Measurements from ENCODE around the gene PHACTR4.
"Not testable (repeated sequence)": the region's sequence is repeated elsewhere in the genome, so short reads cannot be mapped to it uniquely, and the experiment has no call there.

Gene PHACTR4

DNA sequence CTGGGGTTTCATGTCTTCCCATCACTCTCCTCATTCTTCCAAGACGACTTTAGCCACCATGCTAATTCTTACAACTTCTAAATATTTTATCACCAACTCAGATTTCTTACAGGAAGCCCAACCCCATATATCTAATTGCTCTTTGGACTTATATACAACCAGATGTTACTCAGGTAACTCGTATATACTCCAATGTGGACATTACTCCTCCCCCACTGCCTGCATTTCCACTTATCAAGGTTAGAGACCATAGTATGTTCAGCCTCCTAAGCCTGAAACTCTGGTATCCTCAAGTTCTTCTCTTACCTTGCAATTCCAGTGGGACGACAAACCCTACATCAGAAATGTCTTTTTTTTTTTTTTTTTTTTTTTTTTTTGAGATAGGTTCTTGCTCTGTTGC, 133.6 kb downstream of the PHACTR4 start:
- no peak for DNase-seq (ENCODE audit: low spot score)

DNA sequence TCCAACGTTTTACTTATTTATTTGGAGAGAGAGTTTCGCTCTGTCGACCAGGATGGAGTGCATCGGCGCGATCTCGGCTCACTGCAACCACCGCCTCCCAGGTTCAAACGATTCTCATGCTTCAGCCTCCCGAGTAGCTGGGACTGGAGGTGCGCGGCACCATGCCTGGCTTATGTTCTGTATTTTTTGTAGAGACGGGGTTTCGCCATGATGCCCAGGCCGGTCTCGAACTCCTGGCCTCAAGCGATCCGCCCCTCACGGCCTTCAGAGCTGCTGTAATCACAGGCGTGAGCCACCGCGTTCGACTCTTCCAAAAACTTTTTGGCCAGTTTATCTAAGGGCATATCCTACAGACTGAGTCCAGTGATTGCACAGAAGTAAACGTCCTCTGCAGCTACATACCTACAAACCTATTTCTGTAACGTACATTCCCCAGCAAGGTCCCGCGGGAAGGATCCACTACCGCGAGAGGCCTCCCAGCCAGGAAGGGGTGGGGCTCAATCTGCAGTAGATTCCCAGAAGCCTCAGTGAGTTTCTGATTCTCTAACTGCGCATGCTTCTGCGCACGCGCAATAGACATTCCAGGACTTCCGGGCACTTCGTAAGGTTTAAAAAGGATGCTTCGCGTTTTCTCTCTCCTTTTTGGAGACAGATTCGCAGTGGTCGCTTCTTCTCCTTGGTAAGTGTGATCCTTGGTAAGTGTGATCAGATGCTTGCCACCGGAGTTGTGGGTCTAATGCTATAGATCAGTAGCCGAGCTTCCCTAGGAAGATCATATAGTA, 136.1 kb downstream of the PHACTR4 start, which contains the start of gene RCC1:
TSS of gene RCC1 (plus strand) at position 638 of the 782 bp plus-strand sequence. CDS start 23,824 bp downstream, outside the sequence.
- DNase-seq (ENCODE audit: low spot score): peak; percentile 99

DNA sequence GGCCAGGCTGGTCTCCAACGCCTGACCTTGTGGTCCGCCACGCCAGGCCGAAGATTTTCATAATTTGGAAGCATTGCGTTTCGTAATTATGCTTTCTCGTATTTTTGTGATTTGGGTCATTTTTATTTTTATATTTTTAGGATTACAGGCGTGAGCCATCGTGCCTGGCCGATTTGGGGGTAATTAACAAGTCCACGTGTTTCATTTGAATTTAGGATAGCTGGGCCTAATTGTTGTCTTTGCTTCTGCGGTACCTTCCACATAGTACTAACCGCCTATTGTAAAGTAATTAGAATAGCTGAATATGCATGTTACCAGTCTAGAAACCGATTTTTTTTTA, 137.3 kb downstream of the PHACTR4 start:
- DNase-seq (ENCODE audit: low spot score): no peak

DNA sequence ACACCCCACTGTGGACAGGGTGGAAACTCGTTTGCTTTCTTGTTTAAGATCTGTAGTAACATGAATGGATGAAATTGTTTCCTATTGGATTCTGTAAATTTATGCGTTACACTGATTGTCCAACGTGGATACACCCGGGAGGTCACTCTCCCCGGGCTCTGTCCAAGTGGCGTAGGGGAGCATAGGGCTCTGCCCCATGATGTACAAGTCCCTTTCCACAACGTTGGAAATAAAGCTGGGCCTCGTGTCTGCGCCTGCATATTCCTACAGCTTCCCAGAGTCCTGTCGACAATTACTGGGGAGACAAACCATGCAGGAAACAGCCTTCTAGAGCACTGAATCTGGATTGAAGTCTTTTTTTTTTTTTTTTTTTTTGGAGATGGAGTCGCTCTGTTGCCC, 137.7 kb downstream of the PHACTR4 start:
- no peak for DNase-seq (ENCODE audit: low spot score)

DNA sequence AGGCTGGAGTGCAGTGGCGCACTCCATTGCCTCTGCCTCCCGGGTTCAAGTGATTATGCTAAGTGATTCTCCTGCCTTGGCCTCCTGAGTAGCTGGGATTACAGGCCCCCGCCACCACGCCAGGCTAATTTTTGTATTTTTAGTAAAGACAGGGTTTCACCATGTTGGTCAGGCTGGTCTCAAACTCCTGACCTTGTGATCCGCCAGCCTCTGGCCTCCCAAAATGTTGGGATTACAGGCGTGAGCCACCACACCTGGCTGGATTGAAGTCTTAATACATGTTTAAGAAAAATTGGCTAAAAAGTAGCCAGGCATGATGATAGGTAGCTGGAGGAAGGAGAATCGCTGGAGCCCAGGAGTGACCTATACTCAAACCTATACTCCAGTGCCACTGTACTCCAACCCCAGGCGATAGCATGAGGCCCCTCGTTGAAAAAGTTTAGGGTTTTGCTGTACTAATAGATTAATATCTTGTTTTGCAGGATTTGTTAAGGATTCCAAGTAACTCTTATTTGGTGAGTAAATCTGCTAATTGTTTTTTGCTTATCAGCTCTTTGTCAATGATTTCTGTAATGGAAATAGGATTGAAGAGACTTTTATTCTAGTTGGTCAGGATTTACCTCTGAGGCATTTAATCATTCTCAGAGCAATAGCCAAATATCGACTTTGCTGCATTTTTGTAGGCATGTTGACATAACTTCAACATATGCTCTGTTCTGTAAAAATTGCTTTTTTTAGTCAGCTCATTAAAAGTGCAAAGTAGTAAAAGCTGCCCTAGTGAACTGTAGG, 138.3 kb downstream of the PHACTR4 start:
- no peak for DNase-seq (ENCODE audit: low spot score)

DNA sequence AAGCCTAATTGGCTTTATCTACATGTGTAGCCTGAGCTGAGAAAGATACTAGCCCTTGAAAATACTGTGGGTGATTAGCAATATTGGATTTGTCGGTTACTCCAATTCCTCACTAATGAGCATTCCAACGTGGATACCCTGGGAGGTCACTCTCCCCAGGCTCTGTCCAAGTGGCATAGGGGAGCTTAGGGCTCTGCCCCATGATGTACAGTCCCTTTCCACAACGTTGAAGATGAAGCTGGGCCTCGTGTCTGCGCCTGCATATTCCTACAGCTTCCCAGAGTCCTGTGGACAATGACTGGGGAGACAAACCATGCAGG, 138.9 kb downstream of the PHACTR4 start:
- no peak for DNase-seq (ENCODE audit: low spot score)

DNA sequence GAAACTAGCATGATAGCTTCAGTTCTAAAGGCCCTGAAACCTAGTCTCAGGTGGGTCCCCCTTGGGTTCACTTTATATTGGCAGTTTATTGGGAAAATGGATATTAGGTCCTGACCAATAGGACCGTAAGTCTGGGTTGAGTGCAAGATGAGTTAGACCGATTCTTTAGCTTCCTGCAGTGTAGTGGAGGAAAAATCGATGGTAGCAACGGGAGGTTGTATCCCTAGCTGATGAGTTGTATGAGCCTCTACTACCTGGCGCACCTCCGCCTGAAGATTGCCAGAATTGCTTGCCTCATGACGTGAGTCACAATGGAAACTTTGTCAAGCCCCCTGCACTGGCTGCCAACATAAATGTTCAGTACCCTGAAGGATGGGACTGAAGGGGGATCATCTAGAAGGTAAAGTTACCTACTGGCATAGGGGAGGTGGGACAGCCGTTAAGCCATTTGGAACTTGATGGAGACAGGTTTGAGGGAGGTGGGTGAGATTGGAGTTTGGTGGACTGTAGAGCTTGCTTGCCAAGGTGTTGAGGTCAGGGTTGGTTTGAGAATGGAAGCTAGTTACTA, 140.2 kb downstream of the PHACTR4 start:
- DNase-seq (ENCODE audit: low spot score): no peak

DNA sequence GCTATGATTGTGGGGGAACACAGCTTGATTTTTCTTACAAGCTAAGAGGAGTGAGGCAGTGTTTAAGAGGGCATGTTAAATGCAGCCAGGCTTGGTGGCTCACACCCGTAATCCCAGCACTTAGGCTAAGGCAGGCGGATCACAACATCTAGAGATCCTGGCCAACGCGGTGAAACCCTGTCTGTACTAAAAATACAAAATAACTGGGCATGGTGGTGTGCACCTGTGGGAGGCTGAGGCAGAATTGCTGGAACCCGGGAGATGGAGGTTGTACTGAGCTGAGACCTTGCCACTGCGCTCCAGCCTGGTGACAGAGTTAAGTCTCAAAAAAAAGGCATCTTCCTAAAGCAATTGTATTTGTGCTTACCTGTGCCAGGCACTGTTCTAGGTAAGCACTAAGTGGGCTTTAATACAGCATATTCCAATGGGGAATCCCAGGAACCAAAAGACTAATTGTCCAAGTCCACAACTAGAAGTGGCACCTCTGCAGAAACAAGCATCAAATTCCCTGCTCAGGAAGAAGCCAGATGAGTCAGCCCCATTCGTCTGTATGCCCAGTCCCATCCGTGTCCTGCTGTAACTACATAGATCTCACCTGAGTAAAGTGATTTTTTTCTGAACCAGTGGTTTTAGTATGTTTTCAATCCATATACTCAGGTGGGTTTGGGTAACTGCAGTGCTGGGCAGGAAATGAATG, 140.9 kb downstream of the PHACTR4 start:
- no peak for DNase-seq (ENCODE audit: low spot score)

DNA sequence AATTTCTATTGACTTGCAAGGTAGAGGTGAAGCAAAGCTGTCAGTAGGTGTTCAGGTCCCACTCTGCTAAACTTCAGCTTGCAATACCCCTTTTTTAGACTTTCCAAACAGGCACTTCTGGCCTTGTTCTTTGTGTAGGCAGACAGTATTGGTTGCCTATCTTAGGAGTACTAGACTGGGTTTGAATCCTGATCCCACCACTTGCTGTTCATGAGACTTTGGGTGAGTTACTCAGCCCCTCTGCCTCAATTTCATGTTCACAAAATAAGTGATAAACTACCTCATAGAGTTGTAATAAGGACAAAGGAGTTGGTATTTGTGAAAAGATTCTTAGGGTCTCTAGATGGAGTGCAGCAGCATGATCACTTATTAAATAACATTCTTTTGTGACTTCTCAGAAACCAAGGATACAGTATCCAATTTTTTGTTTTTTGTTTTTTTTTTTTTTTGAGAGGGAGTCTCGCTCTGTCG, 141.5 kb downstream of the PHACTR4 start:
- no peak for DNase-seq (ENCODE audit: low spot score)

DNA sequence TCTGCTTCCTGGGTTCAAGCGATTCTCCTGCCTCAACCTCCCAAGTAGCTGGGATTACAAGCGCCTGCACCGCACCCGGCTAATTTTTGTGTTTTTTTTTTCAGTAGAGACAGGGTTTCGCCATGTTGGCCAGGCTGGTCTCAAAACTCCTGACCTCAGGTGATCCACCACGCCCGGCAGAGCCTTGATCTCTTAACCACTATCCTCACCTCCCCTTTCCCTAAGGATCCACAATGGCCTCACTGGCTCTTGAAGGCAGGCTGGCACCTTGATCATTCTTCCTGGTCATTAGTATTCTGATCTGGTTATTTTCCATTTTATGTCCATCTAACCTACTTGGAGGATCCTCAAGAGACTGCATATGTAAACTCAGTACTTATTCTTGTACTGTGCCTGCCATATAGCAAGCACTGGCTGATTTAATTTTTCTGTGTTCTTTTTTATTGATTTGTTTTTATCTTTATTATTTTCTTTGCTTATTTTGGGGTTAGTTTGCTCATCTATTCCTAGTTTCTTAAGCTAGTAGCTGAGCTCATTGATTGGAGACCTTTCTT, 142.6 kb downstream of the PHACTR4 start:
- no peak for DNase-seq (ENCODE audit: low spot score)

DNA sequence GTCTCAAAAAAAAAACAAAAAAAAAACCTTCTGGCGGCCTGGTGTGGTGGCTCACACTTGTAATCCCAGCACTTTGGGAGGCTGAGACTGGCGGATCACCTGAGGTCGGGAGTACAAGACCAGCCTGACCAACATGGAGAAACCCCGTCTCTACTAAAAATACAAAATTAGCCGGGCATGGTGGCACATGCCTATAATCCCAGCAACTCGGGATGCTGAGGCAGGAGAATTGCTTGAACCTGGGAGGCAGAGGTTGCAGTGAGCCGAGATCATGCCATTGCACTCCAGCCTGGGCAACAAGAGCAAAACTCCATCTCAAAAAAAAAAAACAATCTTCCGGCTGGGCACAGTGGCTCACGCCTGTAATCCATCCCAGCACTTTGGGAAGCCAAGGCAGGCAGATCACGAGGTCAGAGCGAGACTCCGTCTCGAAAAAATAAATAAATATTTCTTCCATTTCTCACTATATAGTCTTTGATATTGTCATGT, 144.9 kb downstream of the PHACTR4 start:
- not testable (repeated sequence) for DNase-seq (ENCODE audit: low spot score)

DNA sequence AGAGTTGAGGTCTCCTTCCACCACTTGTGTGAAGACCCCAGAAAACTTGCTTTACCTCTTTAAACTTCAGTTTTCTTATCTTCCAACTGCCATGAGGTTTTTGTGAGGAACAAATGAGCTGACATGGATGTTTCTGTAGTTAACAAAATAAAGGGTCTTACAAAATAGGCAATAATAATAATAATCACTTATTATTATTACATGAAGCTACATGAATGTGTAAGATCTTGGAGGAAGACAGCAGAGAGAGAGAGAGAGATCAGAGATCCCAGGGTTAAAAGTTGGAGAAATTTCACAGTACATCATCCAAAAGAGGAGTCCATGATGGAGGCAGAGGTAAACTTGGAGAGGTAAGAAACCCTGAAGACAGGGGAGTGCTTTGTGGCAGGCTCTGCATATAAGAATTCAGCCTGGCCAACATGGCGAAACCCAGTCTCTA, 147.0 kb downstream of the PHACTR4 start:
- no peak for DNase-seq (ENCODE audit: low spot score)

DNA sequence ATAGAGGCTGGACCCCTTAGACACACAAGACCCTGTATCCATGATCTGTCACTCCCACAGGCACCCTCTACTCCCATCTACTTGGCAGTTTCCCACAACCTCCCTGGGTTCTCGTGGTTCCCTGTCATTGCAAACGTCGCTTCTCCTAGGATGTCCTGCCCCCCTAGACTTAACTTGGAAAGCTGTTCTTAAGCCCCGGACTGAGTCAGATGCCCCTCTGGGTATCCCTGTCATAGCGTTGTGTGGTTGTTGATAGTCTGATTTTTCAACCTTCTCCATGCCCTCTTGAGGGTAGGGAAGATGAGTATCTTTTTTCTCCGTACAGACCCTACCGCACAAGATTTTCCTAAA, 148.1 kb downstream of the PHACTR4 start:
- DNase-seq (ENCODE audit: low spot score): no peak

DNA sequence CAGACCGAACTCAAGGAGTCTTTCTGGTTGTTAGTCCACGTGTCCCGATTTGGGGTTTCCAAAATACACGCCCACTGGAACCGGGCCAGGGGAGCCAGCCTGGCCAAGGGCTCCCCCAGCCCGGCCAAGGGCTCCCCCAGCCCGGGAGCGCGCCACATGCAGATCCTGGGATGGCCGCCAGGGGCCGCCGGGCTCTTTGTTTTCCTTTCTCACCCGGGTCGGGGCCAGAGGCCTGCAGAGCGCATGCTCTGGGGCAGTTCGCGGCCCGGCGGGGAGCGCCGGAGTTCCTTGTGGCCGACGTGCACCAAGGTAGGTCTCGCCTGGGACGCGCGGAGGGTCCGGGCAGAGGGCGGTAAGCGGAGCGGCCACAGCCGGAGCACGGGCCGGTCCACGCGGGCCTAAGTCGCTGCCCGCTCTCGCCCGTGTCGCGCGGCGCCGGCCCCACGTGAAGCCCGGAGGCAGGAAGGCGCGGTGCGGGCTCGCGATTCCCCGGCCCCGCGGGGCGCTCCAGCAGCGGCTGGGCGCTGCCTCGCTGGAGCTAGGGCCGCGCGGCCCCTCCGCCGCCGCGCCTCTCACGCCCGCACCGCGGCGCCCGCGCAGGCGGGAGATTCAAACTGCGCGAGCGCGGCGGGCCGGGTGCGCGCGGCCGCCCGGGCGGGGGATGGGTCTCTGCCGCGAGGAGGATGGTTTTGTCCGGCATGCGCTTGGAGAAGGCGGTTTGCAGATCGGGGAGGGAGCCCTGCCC, 148.6 kb downstream of the PHACTR4 start:
- DNase-seq (ENCODE audit: low spot score): peak; percentile 84

DNA sequence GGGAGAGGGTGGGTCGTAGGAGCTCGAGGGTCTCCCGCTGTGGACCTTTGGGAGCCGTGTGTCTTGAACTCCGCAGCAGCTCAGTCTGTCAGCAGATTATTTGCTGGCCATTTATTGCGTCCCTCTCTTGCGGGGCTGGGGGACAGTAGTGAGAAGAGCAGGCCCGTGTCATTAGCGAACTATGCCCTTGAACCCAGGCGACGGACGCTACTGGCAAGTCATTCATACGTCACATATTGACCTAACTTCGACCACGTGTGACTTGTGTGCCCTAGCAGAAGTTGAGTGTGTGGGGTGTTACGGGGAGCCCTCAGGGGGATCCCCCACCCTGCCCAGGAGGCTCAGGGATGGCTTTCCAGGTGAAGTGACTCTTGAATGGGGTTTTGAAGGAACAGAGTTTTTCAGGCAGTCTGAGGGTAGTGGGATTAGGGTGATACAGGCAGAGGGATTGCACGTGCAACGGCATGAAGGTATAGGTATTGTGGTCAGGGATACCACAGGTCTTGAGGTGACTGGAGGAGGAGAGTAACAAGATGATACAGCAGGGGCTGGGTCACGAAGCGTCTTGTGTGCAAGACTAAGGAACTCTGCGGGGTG, 149.3 kb downstream of the PHACTR4 start:
- no peak for DNase-seq (ENCODE audit: low spot score)

DNA sequence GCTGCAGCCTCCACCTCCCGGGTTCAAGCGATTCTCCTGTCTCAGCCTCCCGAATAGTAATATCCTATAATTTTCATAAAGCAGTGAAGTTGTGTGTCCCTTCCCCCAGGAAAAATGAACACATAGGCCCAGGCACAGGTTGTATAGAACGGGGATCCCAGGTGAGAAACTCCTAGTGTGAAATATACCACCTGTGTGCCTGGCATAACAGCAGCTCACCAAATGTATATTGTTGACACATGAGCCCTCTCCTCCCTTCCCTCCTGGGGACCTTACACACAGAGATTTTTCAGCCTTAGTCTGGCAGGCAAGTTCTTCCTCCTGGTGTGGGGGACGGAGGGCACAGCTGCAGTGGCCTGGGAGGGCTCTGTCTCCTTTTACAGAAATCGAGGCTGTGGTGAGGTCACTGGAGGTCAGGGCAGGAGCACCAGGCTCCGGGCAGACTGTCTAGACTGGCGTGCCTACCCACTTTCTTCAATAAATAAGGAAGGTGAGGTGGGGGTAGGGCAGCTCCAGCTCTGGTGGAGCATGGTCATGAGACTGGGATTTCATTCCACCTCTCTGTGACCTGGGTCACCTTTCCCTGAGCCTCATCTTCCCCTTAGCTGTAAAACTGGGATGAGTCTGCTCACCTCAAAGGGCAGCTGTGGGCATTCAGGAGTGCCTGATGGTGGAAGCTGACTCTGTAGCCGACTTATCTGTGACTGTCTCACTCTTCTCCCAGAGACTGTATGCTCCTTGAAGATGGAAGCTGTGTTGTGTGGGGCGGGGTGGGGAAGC, 150.6 kb downstream of the PHACTR4 start:
- DNase-seq (ENCODE audit: low spot score): no peak

DNA sequence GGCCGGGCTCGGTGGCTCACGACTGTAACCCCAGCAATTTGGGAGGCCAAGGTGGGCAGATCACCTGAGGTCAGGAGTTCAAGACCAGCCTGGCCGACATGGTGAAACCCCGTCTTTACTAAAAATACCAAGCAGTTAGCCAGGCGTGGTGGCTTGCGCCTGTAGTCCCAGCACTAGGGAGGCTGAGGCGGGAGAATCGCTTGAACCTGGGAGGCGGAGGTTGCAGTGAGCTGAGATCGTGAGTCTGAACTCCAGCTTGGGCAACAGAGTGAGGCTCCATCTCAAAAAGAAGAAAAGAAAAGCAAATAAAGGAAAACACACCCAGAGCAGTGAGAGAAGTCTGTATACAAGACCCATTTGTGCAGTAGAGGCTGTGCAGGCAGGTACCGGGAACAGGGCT, 151.3 kb downstream of the PHACTR4 start:
- DNase-seq (ENCODE audit: low spot score): not testable (repeated sequence)

DNA sequence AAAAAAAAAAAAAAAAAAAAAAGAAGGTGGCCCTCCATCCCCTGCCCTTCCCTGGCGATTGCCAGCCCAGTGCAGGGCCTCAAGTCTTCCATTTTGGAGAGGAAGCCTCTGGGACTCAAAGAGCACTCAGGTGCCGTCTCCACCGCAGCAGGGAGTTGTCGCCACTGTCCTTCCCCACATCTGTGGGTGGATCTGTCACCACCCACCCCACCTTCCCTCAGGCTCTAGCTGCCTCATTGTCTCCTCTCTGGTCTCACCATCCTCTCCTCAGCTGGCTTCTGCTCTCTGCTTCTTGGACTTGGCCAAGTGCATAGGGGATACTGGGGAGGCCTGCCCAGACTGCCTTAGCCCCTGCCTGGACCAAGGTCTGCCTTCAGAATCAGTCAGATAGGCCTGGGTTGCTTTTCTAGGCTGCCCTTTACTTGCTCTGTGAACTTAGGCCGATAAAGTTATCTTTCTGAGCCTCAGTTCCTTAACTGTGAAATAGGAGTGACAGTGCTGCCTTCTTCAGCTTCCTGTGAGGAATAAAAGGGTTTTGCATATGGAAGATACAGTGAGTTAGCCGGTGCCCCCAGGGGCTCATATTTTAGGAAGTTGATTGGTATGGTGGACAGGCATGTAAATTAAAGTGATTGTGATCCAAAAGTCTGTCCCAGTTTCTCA, 152.1 kb downstream of the PHACTR4 start:
- no peak for DNase-seq (ENCODE audit: low spot score)

DNA sequence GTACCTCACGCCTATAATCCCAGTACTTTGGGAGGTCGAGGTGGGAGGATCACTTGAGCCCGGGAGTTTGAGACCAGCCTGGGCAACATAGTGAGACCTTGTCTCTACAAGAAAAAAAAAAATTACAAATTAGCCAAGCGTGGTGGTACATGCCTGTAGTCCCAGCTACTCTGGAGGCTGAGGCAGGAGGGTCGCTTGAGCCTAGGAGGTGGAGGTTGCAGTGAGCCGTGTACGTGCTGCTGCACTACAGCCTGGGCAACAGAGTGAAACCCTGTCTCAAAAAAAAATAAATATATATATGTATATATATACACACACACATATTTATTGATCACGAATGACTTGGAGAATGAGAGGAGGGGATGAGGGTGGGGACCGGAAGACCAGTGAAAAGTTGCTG, 153.0 kb downstream of the PHACTR4 start:
- DNase-seq (ENCODE audit: low spot score): not testable (repeated sequence)

Measured in pons (tissue), 1 donor.